Peyer's patch (tissue), 4 donors: ENCODE data around the gene PPP1R14D.
A peak's percentile ranks its signal among the peaks of the same experiment; 100 is the strongest.

Experiments
- CTCF ChIP-seq, 6 experiments: fragments of 450-650 bp in 4 of 6; fragments of 200-600 bp in 2 of 6; sonication (generic) in 1 of 6; IDR thresholded peaks; one replicate each; pipeline ENCODE4 v1.5.1; 2017 to 2019; ENCODE audit warnings: antibody characterized with exemption in 6 of 6, mild to moderate bottlenecking in 3 of 6, moderate library complexity in 1 of 6
- POLR2A ChIP-seq, 2 donors: fragments of 450-650 bp; IDR thresholded peaks; one replicate each; pipeline ENCODE4 v1.5.1; 2017; ENCODE audit warnings: antibody characterized with exemption in 2 of 2, mild to moderate bottlenecking in 2 of 2, moderate library complexity in 2 of 2

- TF ChIP-seq CTCF (IDR thresholded peaks at IDR 0.05) (no peak), POLR2A (IDR thresholded peaks at IDR 0.05) (peak in 1 of 2 donors; percentile 58)
Measured at GRCh38 chr15:40787344-40787841, 41.1 kb downstream of the PPP1R14D start.
